Activated T-cell treated with anti-CD3 and anti-CD28 coated beads, Interleukin-2, amount 50 U/mL, for 4 hours (primary cell): ENCODE data around the gene HAO1. TPM values are rescaled to one million over a fixed set of nuclear protein-coding genes. Genes with fewer than 3 reads are reported as not detected.
"Not testable (repeated sequence)": the region's sequence is repeated elsewhere in the genome, so short reads cannot be mapped to it uniquely, and the experiment has no call there.

ENCODE experiments used
- ATAC-seq, 2 donors: fragments of 200-7000 bp; cut with Tn5 transposase; one replicate each; pipeline ENCODE4 v1.10.0; 2021
- DNase-seq: peaks from one replicate; pipeline ENCODE4 v3.0.0-alpha.2; 2020
- H3K27me3 Mint-ChIP-seq: one replicate; pipeline ENCODE4 v1.8.0; 2021; ENCODE audit warnings: low read depth, mixed read lengths
- H3K36me3 Mint-ChIP-seq: one replicate; pipeline ENCODE4 v1.8.0; 2022; ENCODE audit warnings: mixed read lengths; ENCODE audit not compliant: insufficient read depth
- H3K4me1 Mint-ChIP-seq: one replicate; pipeline ENCODE4 v1.8.0; 2021; ENCODE audit warnings: low read depth, mixed read lengths
- H3K4me3 Mint-ChIP-seq: one replicate; pipeline ENCODE4 v1.8.0; 2021; ENCODE audit warnings: mild to moderate bottlenecking, moderate library complexity, mixed read lengths
- H3K9me3 Mint-ChIP-seq: one replicate; pipeline ENCODE4 v1.8.0; 2021; ENCODE audit warnings: mixed read lengths
- total RNA-seq, 3 donors: library from RNA; stranded (reverse); gene quantifications; one replicate each; pipeline ENCODE4 v1.2.1, GENCODE V29; 2021

HAO1 gene
- total RNA-seq, 3 donors from 2014 or later: not detected

GRCh38 chr20:7856756-7857155 lies 83.5 kb downstream of the HAO1 start:
- H3K9me3 Mint-ChIP-seq: no peaks in the 10 kb centered on the region
- H3K4me1 Mint-ChIP-seq: no peaks in the 10 kb centered on the region
- no peaks in the 10 kb centered on the region for H3K36me3 Mint-ChIP-seq
- H3K4me3 Mint-ChIP-seq: no peak overlapping the region
- no peak for DNase-seq
- no peak for ATAC-seq
- peaks cover 6% of the 10 kb centered on the region for H3K27me3 Mint-ChIP-seq

- H3K4me3 Mint-ChIP-seq: no peak overlapping the region
These were observed 84.7 kb downstream of the HAO1 start for GRCh38 chr20:7855545-7855944.

GRCh38 chr20:7853493-7853892 lies 86.8 kb downstream of the HAO1 start:
- H3K9me3 Mint-ChIP-seq: no peaks in the 10 kb centered on the region
- no peaks in the 10 kb centered on the region for H3K36me3 Mint-ChIP-seq
- H3K27me3 Mint-ChIP-seq: peaks cover 19% of the 10 kb centered on the region
- DNase-seq (no peak), ATAC-seq (no peak)
- no peak overlapping the region for H3K4me3 Mint-ChIP-seq
- no peaks in the 10 kb centered on the region for H3K4me1 Mint-ChIP-seq

More at GRCh38 chr20:7855545-7855944, 84.7 kb downstream of the HAO1 start:
- DNase-seq: no peak
- H3K4me1 Mint-ChIP-seq: no peaks in the 10 kb centered on the region
- H3K9me3 Mint-ChIP-seq: no peaks in the 10 kb centered on the region
- peaks cover 9% of the 10 kb centered on the region for H3K27me3 Mint-ChIP-seq
- H3K36me3 Mint-ChIP-seq: no peaks in the 10 kb centered on the region
- no peak for ATAC-seq

- H3K4me1 Mint-ChIP-seq: no peaks in the 10 kb centered on the region
- DNase-seq: no peak
- no peak for ATAC-seq
- H3K27me3 Mint-ChIP-seq: peaks cover 13% of the 10 kb centered on the region
- no peaks in the 10 kb centered on the region for H3K36me3 Mint-ChIP-seq
- no peaks in the 10 kb centered on the region for H3K9me3 Mint-ChIP-seq
- H3K4me3 Mint-ChIP-seq: no peak overlapping the region
These were observed 89.3 kb downstream of the HAO1 start for GRCh38 chr20:7850775-7851490.

GRCh38 chr20:7849675-7850074 lies 90.6 kb downstream of the HAO1 start:
- H3K4me1 Mint-ChIP-seq: no peaks in the 10 kb centered on the region
- H3K4me3 Mint-ChIP-seq: no peak overlapping the region
- peaks cover 13% of the 10 kb centered on the region for H3K27me3 Mint-ChIP-seq
- ATAC-seq (no peak), DNase-seq (no peak)
- H3K9me3 Mint-ChIP-seq: no peaks in the 10 kb centered on the region
- H3K36me3 Mint-ChIP-seq: no peaks in the 10 kb centered on the region

- ATAC-seq (no peak), DNase-seq (no peak)
- no peaks in the 10 kb centered on the region for H3K9me3 Mint-ChIP-seq
- H3K27me3 Mint-ChIP-seq: peaks cover 13% of the 10 kb centered on the region
- H3K4me1 Mint-ChIP-seq: no peaks in the 10 kb centered on the region
- no peak overlapping the region for H3K4me3 Mint-ChIP-seq
- no peaks in the 10 kb centered on the region for H3K36me3 Mint-ChIP-seq
These were observed 91.9 kb downstream of the HAO1 start for GRCh38 chr20:7848351-7848750.

GRCh38 chr20:7843613-7844012 lies 96.6 kb downstream of the HAO1 start:
- ATAC-seq: no peak
- no peaks in the 10 kb centered on the region for H3K9me3 Mint-ChIP-seq
- no peak overlapping the region for H3K4me3 Mint-ChIP-seq
- no peaks in the 10 kb centered on the region for H3K4me1 Mint-ChIP-seq
- no peaks in the 10 kb centered on the region for H3K36me3 Mint-ChIP-seq
- no peaks in the 10 kb centered on the region for H3K27me3 Mint-ChIP-seq
- DNase-seq: no peak

GRCh38 chr20:7841971-7842310 lies 98.3 kb downstream of the HAO1 start:
- Mint-ChIP-seq H3K36me3 (no peaks in the 10 kb centered on the region), H3K4me1 (no peaks in the 10 kb centered on the region), H3K4me3 (no peak overlapping the region), H3K27me3 (no peaks in the 10 kb centered on the region), H3K9me3 (no peaks in the 10 kb centered on the region)
- DNase-seq (no peak), ATAC-seq (no peak)

- Mint-ChIP-seq H3K4me3 (no peak overlapping the region), H3K36me3 (no peaks in the 10 kb centered on the region), H3K4me1 (no peaks in the 10 kb centered on the region), H3K27me3 (no peaks in the 10 kb centered on the region), H3K9me3 (no peaks in the 10 kb centered on the region)
- ATAC-seq (no peak), DNase-seq (no peak)
These were observed 98.8 kb downstream of the HAO1 start for GRCh38 chr20:7841291-7841970.

GRCh38 chr20:7836076-7836475 lies 104.2 kb downstream of the HAO1 start:
- H3K4me3 Mint-ChIP-seq: no peak overlapping the region
- no peaks in the 10 kb centered on the region for H3K4me1 Mint-ChIP-seq
- no peaks in the 10 kb centered on the region for H3K9me3 Mint-ChIP-seq
- ATAC-seq (no peak), DNase-seq (no peak)
- no peaks in the 10 kb centered on the region for H3K27me3 Mint-ChIP-seq
- no peaks in the 10 kb centered on the region for H3K36me3 Mint-ChIP-seq

- H3K9me3 Mint-ChIP-seq, ATAC-seq, H3K4me1 Mint-ChIP-seq, H3K27me3 Mint-ChIP-seq, H3K36me3 Mint-ChIP-seq, H3K4me3 Mint-ChIP-seq, DNase-seq: not testable (repeated sequence)
These were observed 105.8 kb downstream of the HAO1 start for GRCh38 chr20:7834441-7834840.

Other genes with a start within 250 kb of the HAO1 start
- 10 to 100 TPM; 18.1 to 26.2 (median 19.8) TPM for gene TMX4, start 79.3 kb upstream of the HAO1 start, total RNA-seq
- gene PLCB1, start 191.8 kb upstream of the HAO1 start, total RNA-seq: 1 to 10 TPM in 2 of 3 donors, under 1 TPM in 1; 0.91 to 6.0 (median 2.8) TPM